DND-41 (cell line): ENCODE data around the gene ATP2A2.

ENCODE experiments used
- EZH2 ChIP-seq: IDR thresholded peaks from 3 replicates; pipeline ENCODE4 v1.6.1; 2012; ENCODE audit warnings: borderline replicate concordance, low read depth, mild to moderate bottlenecking, moderate library complexity, low read length, inconsistent platforms; ENCODE audit not compliant: severe bottlenecking
- TF ChIP-seq, protein P1 (sequence below): IDR thresholded peaks from 2 replicates; pipeline ENCODE4 v1.5.1; 2012; ENCODE audit warnings: borderline replicate concordance, low read length, moderate library complexity, mild to moderate bottlenecking; ENCODE audit not compliant: poor library complexity, severe bottlenecking; ENCODE audit errors: extremely low read depth

DNA sequence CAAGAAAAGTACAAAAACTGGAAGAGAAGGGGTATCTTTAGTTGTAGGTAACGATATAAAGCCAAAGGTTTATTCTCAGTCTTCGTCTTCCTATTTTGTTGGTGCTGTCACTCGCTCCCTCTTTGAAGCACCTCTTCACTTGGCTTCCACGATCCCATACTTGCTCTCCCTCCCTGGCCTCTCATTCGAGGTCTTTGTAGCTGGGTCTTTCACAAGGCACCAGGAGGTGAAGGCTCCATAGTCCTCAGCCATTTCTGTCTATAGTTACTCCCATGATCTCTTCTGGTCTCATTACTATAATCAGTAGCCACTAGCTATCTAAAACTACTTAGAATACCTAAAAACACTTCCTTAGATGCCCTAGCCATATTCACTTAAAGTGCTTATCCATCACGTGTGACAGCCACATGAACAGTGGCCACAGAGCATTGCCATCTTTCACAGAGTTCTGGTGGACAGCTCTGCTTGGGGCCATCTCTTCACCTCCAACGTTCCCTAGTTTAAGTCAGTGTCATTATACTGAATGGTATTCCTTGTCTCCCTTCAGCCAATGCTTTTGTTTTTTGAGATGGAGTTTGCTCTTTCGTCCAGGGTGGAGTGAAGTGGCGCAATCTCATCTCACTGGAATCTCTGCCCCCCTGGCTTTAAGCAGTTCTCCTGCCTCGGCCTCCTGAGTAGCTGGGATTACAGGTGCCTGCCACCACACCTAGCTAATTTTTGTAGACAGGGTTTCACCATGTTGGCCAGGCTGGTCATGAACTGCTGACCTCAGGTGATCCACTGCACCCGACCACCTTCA lies 57.1 kb downstream of the ATP2A2 start:
- TF ChIP-seq, protein P1, sequence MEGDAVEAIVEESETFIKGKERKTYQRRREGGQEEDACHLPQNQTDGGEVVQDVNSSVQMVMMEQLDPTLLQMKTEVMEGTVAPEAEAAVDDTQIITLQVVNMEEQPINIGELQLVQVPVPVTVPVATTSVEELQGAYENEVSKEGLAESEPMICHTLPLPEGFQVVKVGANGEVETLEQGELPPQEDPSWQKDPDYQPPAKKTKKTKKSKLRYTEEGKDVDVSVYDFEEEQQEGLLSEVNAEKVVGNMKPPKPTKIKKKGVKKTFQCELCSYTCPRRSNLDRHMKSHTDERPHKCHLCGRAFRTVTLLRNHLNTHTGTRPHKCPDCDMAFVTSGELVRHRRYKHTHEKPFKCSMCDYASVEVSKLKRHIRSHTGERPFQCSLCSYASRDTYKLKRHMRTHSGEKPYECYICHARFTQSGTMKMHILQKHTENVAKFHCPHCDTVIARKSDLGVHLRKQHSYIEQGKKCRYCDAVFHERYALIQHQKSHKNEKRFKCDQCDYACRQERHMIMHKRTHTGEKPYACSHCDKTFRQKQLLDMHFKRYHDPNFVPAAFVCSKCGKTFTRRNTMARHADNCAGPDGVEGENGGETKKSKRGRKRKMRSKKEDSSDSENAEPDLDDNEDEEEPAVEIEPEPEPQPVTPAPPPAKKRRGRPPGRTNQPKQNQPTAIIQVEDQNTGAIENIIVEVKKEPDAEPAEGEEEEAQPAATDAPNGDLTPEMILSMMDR = no peak
- no peak for TF ChIP-seq EZH2
